Suppressor macrophage treated with lipopolysaccharide for 4 hours (primary cell): ENCODE data around the gene CYP2C9.
"Not testable (repeated sequence)": the region's sequence is repeated elsewhere in the genome, so short reads cannot be mapped to it uniquely, and the experiment has no call there.

Experiments
- DNase-seq: peaks from one replicate; pipeline ENCODE4 v3.0.0-alpha.2; 2020

The CYP2C9 gene

DNA sequence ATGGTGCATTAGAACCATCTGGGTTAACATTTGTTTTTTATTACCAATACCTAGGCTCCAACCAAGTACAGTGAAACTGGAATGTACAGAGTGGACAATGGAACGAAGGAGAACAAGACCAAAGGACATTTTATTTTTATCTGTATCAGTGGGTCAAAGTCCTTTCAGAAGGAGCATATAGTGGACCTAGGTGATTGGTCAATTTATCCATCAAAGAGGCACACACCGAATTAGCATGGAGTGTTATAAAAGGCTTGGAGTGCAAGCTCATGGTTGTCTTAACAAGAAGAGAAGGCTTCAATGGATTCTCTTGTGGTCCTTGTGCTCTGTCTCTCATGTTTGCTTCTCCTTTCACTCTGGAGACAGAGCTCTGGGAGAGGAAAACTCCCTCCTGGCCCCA, at the start of gene CYP2C9:
TSS of gene CYP2C9 (plus strand) at position 276 of the 400 bp plus-strand sequence. CDS start at position 301, 25 bp downstream.
- no peak for DNase-seq

GRCh38 chr10:94889123-94889522, 49.3 kb upstream of the CYP2C9 start:
- no peak for DNase-seq

- no peak for DNase-seq
Observed at GRCh38 chr10:94890264-94891022, 48.0 kb upstream of the CYP2C9 start.

GRCh38 chr10:94898414-94898813, 40.0 kb upstream of the CYP2C9 start:
- not testable (repeated sequence) for DNase-seq

GRCh38 chr10:94902080-94902479, 36.4 kb upstream of the CYP2C9 start:
- no peak for DNase-seq

DNA sequence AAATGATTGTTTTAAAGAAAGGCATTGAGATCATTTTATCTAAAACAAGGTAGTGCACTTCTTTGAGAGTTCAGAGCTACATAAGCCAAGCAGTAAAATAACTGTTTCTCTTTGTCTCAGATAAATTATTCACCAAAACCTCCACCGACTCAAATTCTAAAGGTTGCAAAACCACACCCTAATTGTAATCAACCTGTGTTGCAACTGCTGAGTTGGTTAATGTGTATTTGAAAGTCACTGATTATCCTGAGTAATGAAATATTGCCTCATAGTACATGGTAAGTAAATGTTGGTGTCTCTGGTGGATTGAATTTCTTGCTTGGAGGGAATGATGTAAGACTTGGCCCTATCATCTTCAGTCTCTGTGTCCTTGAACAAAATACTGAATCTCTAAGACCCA, 35.9 kb upstream of the CYP2C9 start:
- DNase-seq = no peak

DNA sequence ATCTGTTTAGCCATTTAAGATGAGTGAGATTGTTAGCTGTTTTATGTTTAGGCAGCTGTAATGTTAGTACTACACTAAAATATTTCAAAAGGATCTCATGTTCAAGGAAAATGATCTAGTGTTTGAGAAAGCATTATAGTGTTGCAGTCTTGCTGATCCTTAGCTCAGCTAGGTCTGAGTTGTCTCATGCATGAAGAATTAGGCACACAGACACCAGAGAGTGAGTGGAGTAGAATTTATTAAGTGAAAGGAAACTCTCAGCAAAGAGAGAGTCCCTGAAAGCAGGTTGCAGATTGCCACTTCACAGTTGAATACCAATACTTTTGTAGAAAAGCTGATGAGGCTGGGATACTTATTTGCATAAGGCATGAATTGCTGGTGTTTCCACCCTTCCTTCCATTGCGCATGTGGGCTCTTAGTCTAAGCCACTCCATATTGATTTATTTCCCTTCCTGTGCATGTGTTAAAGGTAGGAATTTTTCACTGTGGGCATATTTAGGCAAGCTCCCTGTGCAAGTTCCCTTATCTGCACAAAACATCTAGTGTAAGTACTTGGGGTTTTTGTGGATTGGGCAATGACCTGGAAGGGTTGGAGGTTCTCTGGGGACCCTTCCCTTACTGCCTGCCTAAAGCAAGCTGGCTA, 33.8 kb upstream of the CYP2C9 start:
- not testable (repeated sequence) for DNase-seq

DNA sequence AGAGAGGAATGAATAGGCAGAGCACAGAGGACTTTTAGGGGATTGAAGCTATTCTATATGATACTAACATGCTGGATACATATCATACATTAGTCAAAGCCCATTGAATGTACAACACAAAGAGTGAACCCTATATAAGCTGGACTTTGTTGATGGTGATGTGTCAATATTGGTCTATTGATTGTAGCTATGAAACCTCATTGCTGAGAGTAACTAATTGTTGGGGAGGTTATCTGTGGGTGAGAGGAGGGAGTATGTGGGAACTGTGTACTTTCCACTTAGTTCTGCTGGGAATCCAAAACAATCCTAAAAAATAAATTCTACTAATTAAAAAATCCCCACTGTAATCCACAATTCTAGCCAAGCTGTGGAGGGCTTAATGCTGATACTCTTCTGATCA, 22.0 kb upstream of the CYP2C9 start:
- no peak for DNase-seq

DNA sequence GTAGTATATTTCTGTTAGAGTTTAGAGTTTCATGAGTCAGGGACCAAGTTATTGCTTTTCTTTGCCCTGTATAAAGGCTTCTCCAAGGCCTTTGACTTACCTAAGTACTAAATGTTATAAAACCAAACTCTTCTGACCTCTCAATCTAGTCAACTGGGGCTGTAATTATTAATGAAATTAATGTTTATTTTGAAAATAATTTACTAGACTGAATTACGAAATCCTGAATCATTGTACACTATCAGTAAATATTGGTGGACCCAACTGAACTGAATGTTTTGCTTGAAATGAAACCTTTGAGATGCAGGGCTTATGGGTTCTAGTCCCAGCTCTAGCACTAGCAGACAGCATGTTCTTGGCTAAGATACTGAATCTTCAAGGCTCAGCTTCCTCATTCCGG, 1.7 kb upstream of the CYP2C9 start:
- no peak for DNase-seq

DNA sequence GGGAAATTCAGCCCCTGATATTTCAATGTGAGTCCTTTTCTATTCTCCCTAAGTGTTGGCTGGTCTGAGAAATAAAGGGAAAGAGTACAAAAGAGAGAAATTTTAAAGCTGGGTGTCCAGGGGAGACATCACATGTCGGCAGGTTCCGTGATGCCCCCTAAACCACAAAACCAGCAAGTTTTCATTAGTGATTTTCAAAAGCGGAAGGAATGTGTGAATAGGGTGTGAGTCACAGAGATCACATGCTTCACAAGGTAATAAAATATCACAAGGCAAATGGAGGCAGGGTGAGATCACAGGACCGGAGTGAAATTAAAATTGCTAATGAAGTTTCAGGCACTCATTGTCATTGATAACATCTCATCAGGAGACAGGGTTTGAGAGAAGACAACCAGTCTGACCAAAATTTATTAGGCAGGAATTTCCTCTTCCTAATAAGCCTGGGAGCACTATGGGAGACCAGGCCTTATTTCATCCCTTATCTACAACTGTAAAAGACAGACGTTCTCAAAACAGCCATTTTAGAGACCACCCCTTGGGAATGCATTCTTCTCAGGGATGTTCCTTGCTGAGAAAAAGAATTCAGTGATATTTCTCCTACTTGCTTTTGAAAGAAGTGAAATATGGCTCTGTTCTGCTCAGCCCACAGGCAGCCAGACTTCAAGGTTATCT, 5.1 kb downstream of the CYP2C9 start:
- not testable (repeated sequence) for DNase-seq

GRCh38 chr10:94946181-94946580, 7.7 kb downstream of the CYP2C9 start:
- not testable (repeated sequence) for DNase-seq

DNA sequence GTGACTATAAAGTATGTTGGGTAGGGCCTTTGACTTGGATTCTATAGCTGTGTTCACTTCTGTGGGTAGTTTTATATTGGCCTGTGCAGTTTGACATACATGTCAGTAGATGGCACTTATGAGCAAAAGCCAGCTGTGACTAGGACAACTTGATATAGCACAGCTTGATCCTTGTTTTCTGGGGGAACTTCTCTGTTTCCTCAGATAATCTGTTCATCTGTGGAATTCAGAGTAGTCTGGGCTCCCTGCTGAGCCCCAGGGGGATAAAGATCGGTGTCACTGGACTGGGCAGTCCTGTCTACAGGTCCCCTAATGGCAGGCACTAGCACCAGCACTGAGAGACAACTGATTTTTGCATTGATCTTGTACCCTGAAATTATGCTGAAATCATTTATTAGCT, 25.4 kb downstream of the CYP2C9 start:
- DNase-seq = peak; percentile 13

- DNase-seq = no peak
Observed at GRCh38 chr10:94983555-94983954, 45.1 kb downstream of the CYP2C9 start.

DNA sequence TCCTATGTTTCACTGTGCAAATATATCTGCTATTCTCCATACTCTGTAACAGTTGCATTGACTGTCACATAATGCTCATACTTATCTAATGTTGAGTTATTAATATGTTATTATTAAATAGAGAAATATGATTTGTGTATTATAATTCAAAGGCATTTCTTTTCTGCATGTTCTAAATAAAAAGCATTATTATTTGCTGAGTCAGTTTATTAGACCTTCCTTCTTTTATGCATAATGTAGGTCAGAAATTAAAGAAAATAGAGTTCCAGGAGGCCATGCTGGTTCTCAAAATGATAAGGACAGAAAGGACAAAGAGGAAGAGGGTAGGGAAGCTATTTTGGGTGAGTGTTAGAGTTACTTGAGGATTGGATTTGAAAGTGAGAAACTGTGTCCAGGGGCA, 50.7 kb downstream of the CYP2C9 start:
- no peak for DNase-seq

GRCh38 chr10:94991243-94991888, 52.9 kb downstream of the CYP2C9 start:
- DNase-seq = no peak

- no peak for DNase-seq
Observed at GRCh38 chr10:94992811-94993210, 54.4 kb downstream of the CYP2C9 start.

GRCh38 chr10:94997741-94998174, 59.3 kb downstream of the CYP2C9 start:
- no peak for DNase-seq

DNA sequence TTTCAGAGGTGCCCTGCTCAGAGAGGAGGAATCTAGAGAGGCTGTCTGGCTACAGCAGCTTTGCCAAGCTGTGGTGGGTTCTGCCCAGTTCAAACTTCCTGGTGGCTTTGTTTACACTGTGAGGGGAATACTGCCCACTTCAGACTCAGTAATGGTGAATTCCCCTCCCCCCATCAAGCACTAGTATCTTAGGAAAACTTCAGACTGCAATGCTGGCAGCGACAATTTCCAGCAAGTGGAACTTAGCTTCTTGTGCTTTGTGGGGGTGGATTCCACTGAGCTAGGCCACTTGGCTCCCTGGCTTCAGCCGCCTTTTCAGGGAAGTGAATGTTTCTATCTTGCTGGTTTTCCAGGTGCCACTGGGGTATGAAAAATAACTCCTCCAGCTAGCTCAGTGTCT, 88.0 kb downstream of the CYP2C9 start:
- DNase-seq = no peak

DNA sequence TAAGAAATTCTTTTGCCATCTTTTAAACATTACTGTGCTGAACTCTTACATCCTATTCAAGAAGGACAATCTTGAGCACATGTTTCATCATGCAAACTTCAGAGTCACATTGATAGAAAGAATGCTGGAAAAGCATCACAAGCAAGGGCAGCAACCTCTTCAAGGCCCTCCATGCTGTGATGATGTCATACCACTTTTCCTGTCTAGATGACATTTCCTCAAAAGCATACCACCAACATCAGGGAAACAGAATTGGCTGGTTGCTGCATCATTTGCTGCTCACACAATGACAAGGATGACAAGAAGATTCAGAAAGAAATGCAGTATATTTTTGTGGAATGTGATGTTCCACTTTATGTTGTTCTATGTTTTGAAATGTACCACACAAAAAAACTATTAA, 93.2 kb downstream of the CYP2C9 start:
- no peak for DNase-seq

- DNase-seq = no peak
Observed at GRCh38 chr10:95034401-95034800, 95.9 kb downstream of the CYP2C9 start.

GRCh38 chr10:95035332-95036295, 97.2 kb downstream of the CYP2C9 start:
- DNase-seq = no peak

DNA sequence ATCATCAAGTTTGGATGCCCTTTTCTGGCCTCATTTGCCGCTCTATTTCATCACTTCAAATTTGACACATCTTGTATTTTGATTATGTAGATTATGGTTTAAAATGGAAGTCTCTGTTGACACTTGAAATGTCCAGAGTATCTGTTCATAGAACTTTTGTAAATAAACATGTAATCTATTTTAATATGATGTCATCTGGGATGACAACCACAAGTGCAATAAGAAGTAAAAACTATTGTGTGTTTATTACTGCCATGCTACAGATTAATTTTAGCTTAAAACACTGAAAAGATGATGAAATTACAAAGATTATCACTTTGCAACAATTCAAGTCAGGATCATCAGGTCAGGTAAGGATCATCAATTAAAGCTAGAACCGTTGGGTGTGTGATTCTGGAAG, 100.8 kb downstream of the CYP2C9 start:
- DNase-seq = no peak
